PC-3 (cell line): ENCODE results near the gene AP1AR.

ENCODE experiments used
- CTCF ChIP-seq: fragments of 300-600 bp; sonication (generic); conservative IDR thresholded peaks from 2 replicates; pipeline ENCODE4 v1.5.1; 2017; ENCODE audit warnings: antibody characterized with exemption, low read depth, mild to moderate bottlenecking, low read length
- EZH2phosphoT487 ChIP-seq: fragments of 300-600 bp; sonication (generic); IDR thresholded peaks from 2 replicates; pipeline ENCODE4 v1.6.1; 2018; ENCODE audit warnings: mild to moderate bottlenecking, antibody characterized with exemption, low read length, borderline replicate concordance

GRCh38 chr4:112277705-112278448, 46.3 kb downstream of the AP1AR start:
- TF ChIP-seq CTCF (no peak), EZH2phosphoT487 (no peak)
